Neuronal stem cell (in vitro differentiated cells): Measurements from ENCODE around the gene SMIM13.

Experiments used
- DNase-seq: peaks from one replicate; pipeline ENCODE4 v3.0.0-alpha.2; 2013; ENCODE audit warnings: low spot score
- H2AFZ ChIP-seq: one replicate; pipeline ENCODE4 v1.6.1; 2013; ENCODE audit warnings: mild to moderate bottlenecking, low read length, inconsistent platforms
- H2AK5ac ChIP-seq: 2 replicates; pipeline ENCODE4 v1.6.1; 2013; ENCODE audit warnings: low read depth, mild to moderate bottlenecking, inconsistent platforms, low read length, moderate library complexity, mixed read lengths
- H2BK120ac ChIP-seq: 2 replicates; pipeline ENCODE4 v1.6.1; 2013; ENCODE audit warnings: low read depth, mild to moderate bottlenecking, inconsistent platforms, low read length, moderate library complexity, mixed read lengths
- H2BK12ac ChIP-seq: one replicate; pipeline ENCODE4 v1.6.1; 2013; ENCODE audit warnings: low read length, inconsistent platforms
- H2BK15ac ChIP-seq: 2 replicates; pipeline ENCODE4 v1.6.1; 2013; ENCODE audit warnings: mild to moderate bottlenecking, low read length, inconsistent platforms, mixed read lengths
- H2BK5ac ChIP-seq: one replicate; pipeline ENCODE4 v1.6.1; 2013; ENCODE audit warnings: inconsistent platforms, mild to moderate bottlenecking, low read length, moderate library complexity
- H3K14ac ChIP-seq: one replicate; pipeline ENCODE4 v1.6.1; 2013; ENCODE audit warnings: low read length, inconsistent platforms
- H3K18ac ChIP-seq: 2 replicates; pipeline ENCODE4 v1.6.1; 2013; ENCODE audit warnings: low read length, inconsistent platforms
- H3K23ac ChIP-seq: 2 replicates; pipeline ENCODE4 v1.6.1; 2013; ENCODE audit warnings: low read depth, mild to moderate bottlenecking, mixed read lengths, low read length, inconsistent platforms; ENCODE audit not compliant: poor library complexity
- H3K27ac ChIP-seq: replicated peaks from 3 replicates; pipeline ENCODE4 v1.5.1; 2013; ENCODE audit warnings: low read length, inconsistent platforms
- H3K27me3 ChIP-seq, 3 experiments: 2 replicates each; pipeline ENCODE4 v1.6.1; 2013; ENCODE audit warnings: low read length in 3 of 3, mild to moderate bottlenecking in 2 of 3, inconsistent platforms in 1 of 3, low read depth in 1 of 3, mixed read lengths in 1 of 3, moderate library complexity in 1 of 3; ENCODE audit not compliant: control insufficient read depth in 3 of 3, insufficient read depth in 3 of 3
- H3K36me3 ChIP-seq, 2 donors: replicated peaks in 1 of 2; 2 replicates each; pipeline ENCODE4 v1.6.1; 2013; ENCODE audit warnings: low read length in 2 of 2; ENCODE audit not compliant: control insufficient read depth in 2 of 2, insufficient read depth in 2 of 2
- H3K4ac ChIP-seq: 2 replicates; pipeline ENCODE4 v1.6.1; 2013; ENCODE audit warnings: inconsistent platforms, mild to moderate bottlenecking, low read length, moderate library complexity
- H3K4me1 ChIP-seq, 2 donors: 1 replicate in 1 of 2; 2 replicates in 1 of 2; pipeline ENCODE4 v1.6.1; 2013; ENCODE audit warnings: low read length in 2 of 2, low read depth in 1 of 2; ENCODE audit not compliant: control insufficient read depth in 2 of 2, insufficient read depth in 1 of 2
- H3K4me2 ChIP-seq: one replicate; pipeline ENCODE4 v1.6.1; 2013; ENCODE audit warnings: mild to moderate bottlenecking, low read length, inconsistent platforms; ENCODE audit not compliant: insufficient read depth, poor library complexity, severe bottlenecking
- H3K4me3 ChIP-seq, 2 donors: 2 replicates each; pipeline ENCODE4 v1.5.1; 2013; ENCODE audit warnings: low read length in 2 of 2, mild to moderate bottlenecking in 2 of 2, inconsistent platforms in 1 of 2, moderate library complexity in 1 of 2
- H3K79me1 ChIP-seq: one replicate; pipeline ENCODE4 v1.6.1; 2013; ENCODE audit warnings: low read depth, mild to moderate bottlenecking, inconsistent platforms, low read length, moderate library complexity
- H3K9ac ChIP-seq: one replicate; pipeline ENCODE4 v1.6.1; 2013; ENCODE audit warnings: mild to moderate bottlenecking, low read depth, low read length, inconsistent platforms; ENCODE audit not compliant: poor library complexity
- H3K9me3 ChIP-seq, 2 donors: replicated peaks in 1 of 2; 2 replicates each; pipeline versions ENCODE3 to v1.6.1; 2013; ENCODE audit warnings: low read length in 2 of 2, mild to moderate bottlenecking in 2 of 2, inconsistent platforms in 1 of 2, low read depth in 1 of 2, mixed read lengths in 1 of 2, moderate library complexity in 1 of 2; ENCODE audit not compliant: control insufficient read depth in 2 of 2, insufficient read depth in 1 of 2
- H4K8ac ChIP-seq: one replicate; pipeline ENCODE4 v1.6.1; 2013; ENCODE audit warnings: low read depth, mild to moderate bottlenecking, inconsistent platforms, low read length, moderate library complexity
- H4K91ac ChIP-seq: one replicate; pipeline ENCODE4 v1.6.1; 2013; ENCODE audit warnings: low read length, low read depth, mild to moderate bottlenecking, inconsistent platforms; ENCODE audit not compliant: poor library complexity
- WGBS, 2 donors: extraction: QIAGEN DNeasy Blood & Tissue Kit; methylation state at CpG; one replicate each; pipeline ENCODE4 v1.1.7; 2013; ENCODE audit warnings: missing lambda C conversion rate in 2 of 2, mixed read lengths in 1 of 2; ENCODE audit not compliant: insufficient read length in 2 of 2, insufficient replicate concordance in 1 of 2; ENCODE audit errors: extremely low coverage in 2 of 2; 5-methylcytosine and 5-hydroxymethylcytosine counted together

SMIM13 gene

GRCh38 chr6:11093376-11093625 is 333 bp upstream of the SMIM13 start:
- no peak overlapping the region for H2BK120ac ChIP-seq
- H4K91ac ChIP-seq = no peak overlapping the region
- H2BK12ac ChIP-seq = no peak overlapping the region
- H3K4me1 ChIP-seq = peaks cover 0 to 2% of the 10 kb centered on the region in 2 donors
- H3K27me3 ChIP-seq = no peaks in the 10 kb centered on the region
- H3K18ac ChIP-seq = peak overlapping the region; percentile 76
- no peak overlapping the region for H3K9ac ChIP-seq
- no peaks in the 10 kb centered on the region for H3K9me3 ChIP-seq
- H3K27ac ChIP-seq = no peak overlapping the region
- H2AFZ ChIP-seq = peak overlapping the region; percentile 100
- no peak overlapping the region for H2BK5ac ChIP-seq
- H3K36me3 ChIP-seq = peaks cover 0 to 3% of the 10 kb centered on the region in 2 donors
- DNase-seq = no peak
- no peak overlapping the region for H2BK15ac ChIP-seq
- no peaks in the 10 kb centered on the region for H3K79me1 ChIP-seq
- peak overlapping the region; percentile 98 to 99 for H3K4me3 ChIP-seq
- no peak overlapping the region for H3K4ac ChIP-seq
- no peak overlapping the region for H4K8ac ChIP-seq
- H3K4me2 ChIP-seq = peak overlapping the region; percentile 55
- H2AK5ac ChIP-seq = no peak overlapping the region
- WGBS, 2 donors = no CpG with 5 or more reads among the region's 17 CpGs
- H3K23ac ChIP-seq = peak overlapping the region; percentile 5
- H3K14ac ChIP-seq = no peak overlapping the region

- Histone ChIP-seq H3K23ac (peak overlapping the region; percentile 99), H2AK5ac (no peak overlapping the region), H2BK15ac (no peak overlapping the region), H4K8ac (no peak overlapping the region), H3K4me1 (peaks cover 0 to 2% of the 10 kb centered on the region in 2 donors), H3K14ac (peak overlapping the region; percentile 97), H3K79me1 (no peaks in the 10 kb centered on the region), H3K4ac (no peak overlapping the region), H3K36me3 (peaks cover 0 to 5% of the 10 kb centered on the region in 2 donors), H3K9ac (peak overlapping the region; percentile 97), H3K4me3 (peak overlapping the region; percentile 98 to 99), H2BK12ac (no peak overlapping the region), H3K4me2 (peak overlapping the region; percentile 80), H3K9me3 (no peaks in the 10 kb centered on the region), H2BK5ac (no peak overlapping the region), H2AFZ (peak overlapping the region; percentile 100), H4K91ac (no peak overlapping the region), H3K27me3 (no peaks in the 10 kb centered on the region), H3K18ac (peak overlapping the region; percentile 99), H2BK120ac (peak overlapping the region; percentile 57), H3K27ac (no peak overlapping the region)
- WGBS, 2 donors = no CpG with 5 or more reads among the region's 15 CpGs
- peak; percentile 39 for DNase-seq
Observed at GRCh38 chr6:11094411-11094851, 797 bp downstream of the SMIM13 start.

- H2BK5ac ChIP-seq = no peak overlapping the region
- no peak overlapping the region for H2BK120ac ChIP-seq
- no peak overlapping the region for H3K4ac ChIP-seq
- no peak overlapping the region for H2BK12ac ChIP-seq
- H2BK15ac ChIP-seq = no peak overlapping the region
- no peak overlapping the region for H3K23ac ChIP-seq
- H3K27ac ChIP-seq = no peak overlapping the region
- no peak overlapping the region for H2AK5ac ChIP-seq
- H4K8ac ChIP-seq = no peak overlapping the region
- H3K4me2 ChIP-seq = peak overlapping the region; percentile 80
- H3K4me3 ChIP-seq = peak overlapping the region; percentile 98 to 99
- H3K4me1 ChIP-seq = peaks cover 0 to 2% of the 10 kb centered on the region in 2 donors
- H3K36me3 ChIP-seq = peaks cover 0 to 9% of the 10 kb centered on the region in 2 donors
- peak overlapping the region; percentile 100 for H2AFZ ChIP-seq
- no peak overlapping the region for H3K18ac ChIP-seq
- no peaks in the 10 kb centered on the region for H3K27me3 ChIP-seq
- no peaks in the 10 kb centered on the region for H3K9me3 ChIP-seq
- WGBS, 2 donors = no CpG with 5 or more reads among the region's 7 CpGs
- no peaks in the 10 kb centered on the region for H3K79me1 ChIP-seq
- no peak for DNase-seq
- no peak overlapping the region for H4K91ac ChIP-seq
- H3K9ac ChIP-seq = no peak overlapping the region
- no peak overlapping the region for H3K14ac ChIP-seq
Observed at GRCh38 chr6:11094941-11095340, 1.3 kb downstream of the SMIM13 start.

GRCh38 chr6:11096109-11096508 is 2.5 kb downstream of the SMIM13 start:
- Histone ChIP-seq H3K4ac (no peak overlapping the region), H4K91ac (no peak overlapping the region), H3K23ac (no peak overlapping the region), H3K4me3 (no peak overlapping the region), H2BK15ac (no peak overlapping the region), H3K27me3 (no peaks in the 10 kb centered on the region), H2BK120ac (no peak overlapping the region), H2AK5ac (no peak overlapping the region), H2AFZ (no peak overlapping the region), H3K14ac (no peak overlapping the region), H3K4me2 (no peak overlapping the region), H3K79me1 (no peaks in the 10 kb centered on the region), H3K18ac (no peak overlapping the region), H2BK5ac (no peak overlapping the region), H3K9ac (no peak overlapping the region), H2BK12ac (no peak overlapping the region), H3K27ac (no peak overlapping the region), H4K8ac (no peak overlapping the region), H3K36me3 (peaks cover 0 to 11% of the 10 kb centered on the region in 2 donors), H3K4me1 (peaks cover 0 to 2% of the 10 kb centered on the region in 2 donors), H3K9me3 (peaks cover 2 to 5% of the 10 kb centered on the region in 2 donors)
- no CpG with 5 or more reads among the region's 4 CpGs for WGBS, 2 donors
- no peak for DNase-seq
